ENCODE measurements around the gene ZNF616.
A peak's percentile ranks its signal among the peaks of the same experiment; 100 is the strongest.
"Not testable (repeated sequence)": the region's sequence is repeated elsewhere in the genome, so short reads cannot be mapped to it uniquely, and the experiment has no call there.

Gene ZNF616

GRCh38 chr19:52138278-52138982, 1.3 kb downstream of the ZNF616 start:
- no peaks in the 10 kb centered on the region for H3K27me3 Mint-ChIP-seq
- H3K27ac Mint-ChIP-seq: peak overlapping the region; percentile 69
- H3K9me3 Mint-ChIP-seq: no peaks in the 10 kb centered on the region
- peak overlapping the region; percentile 99 for H3K4me3 Mint-ChIP-seq
- H3K4me1 Mint-ChIP-seq: peaks cover 33% of the 10 kb centered on the region
- peaks cover 25% of the 10 kb centered on the region for H3K36me3 Mint-ChIP-seq

DNA sequence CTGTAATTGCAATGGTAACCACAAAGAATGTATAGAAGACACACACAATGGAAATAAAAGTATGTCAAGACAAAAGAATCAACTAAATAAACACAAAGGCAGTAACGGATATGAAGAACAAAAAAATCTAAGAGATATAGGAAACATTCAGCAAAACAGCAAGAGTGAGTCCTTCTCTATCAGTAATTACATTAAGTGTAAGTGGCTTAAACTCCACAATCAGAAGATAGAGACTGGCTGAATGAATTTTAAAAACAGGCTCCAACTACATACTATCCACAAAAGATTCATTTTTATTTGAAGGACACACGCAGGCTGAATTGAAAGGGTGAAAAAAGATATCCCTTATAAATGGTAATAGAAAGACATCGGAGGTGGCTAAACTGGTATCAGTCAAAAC, 19.5 kb downstream of the ZNF616 start:
- H3K4me3 Mint-ChIP-seq: no peak overlapping the region
- H3K36me3 Mint-ChIP-seq: peaks cover 83% of the 10 kb centered on the region

DNA sequence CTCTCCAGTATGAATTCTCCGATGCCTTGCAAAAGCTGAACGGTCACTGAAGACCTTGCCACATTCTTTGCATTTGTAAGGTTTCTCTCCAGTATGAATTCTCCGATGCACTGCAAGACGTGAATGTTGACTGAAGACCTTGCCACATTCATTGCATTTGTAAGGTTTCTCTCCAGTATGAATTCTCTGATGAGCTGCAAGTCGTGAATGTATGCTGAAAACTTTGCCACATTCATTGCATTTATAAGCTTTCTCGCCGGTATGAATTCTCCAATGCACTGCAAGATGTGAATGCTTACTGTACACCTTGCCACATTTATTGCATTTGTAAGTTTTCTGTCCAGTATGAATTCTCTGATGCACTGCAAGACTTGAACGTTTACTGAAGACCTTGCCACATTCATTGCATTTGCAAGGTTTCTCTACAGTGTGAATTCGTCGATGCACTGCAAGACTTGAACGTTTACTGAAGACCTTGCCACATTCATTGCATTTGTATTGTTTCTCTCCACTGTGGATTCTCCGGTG, 24.1 kb downstream of the ZNF616 start:
- Mint-ChIP-seq H3K4me1 (no peaks in the 10 kb centered on the region), H3K9me3 (peaks cover 42% of the 10 kb centered on the region), H3K4me3 (no peak overlapping the region), H3K27ac (no peak overlapping the region), H3K36me3 (peaks cover 72% of the 10 kb centered on the region), H3K27me3 (no peaks in the 10 kb centered on the region)

More for the DNA sequence above, 19.5 kb downstream of the ZNF616 start:
- peaks cover 32% of the 10 kb centered on the region for H3K9me3 Mint-ChIP-seq
- H3K27ac Mint-ChIP-seq: no peak overlapping the region
- H3K27me3 Mint-ChIP-seq: no peaks in the 10 kb centered on the region
- H3K4me1 Mint-ChIP-seq: no peaks in the 10 kb centered on the region

- Mint-ChIP-seq H3K36me3 (peaks cover 66% of the 10 kb centered on the region), H3K27me3 (no peaks in the 10 kb centered on the region), H3K4me1 (no peaks in the 10 kb centered on the region), H3K4me3 (no peak overlapping the region), H3K27ac (no peak overlapping the region), H3K9me3 (peaks cover 36% of the 10 kb centered on the region)
These were observed 25.0 kb downstream of the ZNF616 start for GRCh38 chr19:52114691-52115090.

GRCh38 chr19:52112624-52113023, 27.1 kb downstream of the ZNF616 start:
- Mint-ChIP-seq H3K27me3 (no peaks in the 10 kb centered on the region), H3K4me1 (no peaks in the 10 kb centered on the region), H3K36me3 (peaks cover 48% of the 10 kb centered on the region), H3K4me3 (no peak overlapping the region), H3K27ac (no peak overlapping the region), H3K9me3 (peaks cover 41% of the 10 kb centered on the region)

DNA sequence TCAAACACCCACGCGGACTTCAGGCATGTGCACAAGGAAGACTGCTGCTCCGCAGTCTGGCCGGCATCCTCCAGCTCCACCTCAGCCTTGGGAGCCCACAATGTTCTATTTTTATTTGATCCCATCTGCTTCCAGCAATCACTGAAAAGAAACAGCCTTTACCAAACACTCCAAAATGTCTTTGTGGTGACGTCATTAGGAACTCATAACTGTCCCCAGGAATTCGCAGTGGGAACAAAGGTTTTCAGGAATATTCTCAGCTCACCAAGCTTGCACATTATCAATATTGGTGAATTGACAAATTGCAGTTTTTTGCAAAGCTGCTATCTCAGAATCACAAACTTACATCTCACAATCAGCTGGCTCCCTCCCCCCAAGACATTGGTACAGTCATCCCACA, 29.0 kb downstream of the ZNF616 start:
- no peaks in the 10 kb centered on the region for H3K4me1 Mint-ChIP-seq
- H3K36me3 Mint-ChIP-seq: peaks cover 43% of the 10 kb centered on the region
- H3K27ac Mint-ChIP-seq: no peak overlapping the region
- H3K27me3 Mint-ChIP-seq: no peaks in the 10 kb centered on the region
- no peak overlapping the region for H3K4me3 Mint-ChIP-seq
- H3K9me3 Mint-ChIP-seq: peaks cover 39% of the 10 kb centered on the region

DNA sequence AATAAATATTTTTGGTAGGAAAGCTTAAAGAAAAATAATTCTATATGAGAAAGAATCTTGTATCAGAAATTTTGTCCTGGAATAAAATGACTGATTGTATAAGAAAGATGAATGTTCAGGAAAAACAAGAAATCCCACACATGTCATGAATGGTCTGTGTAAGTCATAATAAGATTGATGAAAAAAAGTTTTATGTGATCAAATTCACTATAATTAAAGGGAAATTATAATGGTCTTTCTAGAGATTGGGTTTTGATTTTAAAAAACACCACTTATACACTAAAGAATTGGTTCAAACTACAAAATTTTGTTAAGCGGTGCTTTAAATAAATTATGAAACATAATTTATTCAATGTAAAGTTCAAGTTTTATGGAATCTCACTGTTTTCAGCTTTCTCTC, 37.0 kb downstream of the ZNF616 start:
- H3K9me3 Mint-ChIP-seq: peaks cover 10% of the 10 kb centered on the region
- H3K27me3 Mint-ChIP-seq: no peaks in the 10 kb centered on the region

DNA sequence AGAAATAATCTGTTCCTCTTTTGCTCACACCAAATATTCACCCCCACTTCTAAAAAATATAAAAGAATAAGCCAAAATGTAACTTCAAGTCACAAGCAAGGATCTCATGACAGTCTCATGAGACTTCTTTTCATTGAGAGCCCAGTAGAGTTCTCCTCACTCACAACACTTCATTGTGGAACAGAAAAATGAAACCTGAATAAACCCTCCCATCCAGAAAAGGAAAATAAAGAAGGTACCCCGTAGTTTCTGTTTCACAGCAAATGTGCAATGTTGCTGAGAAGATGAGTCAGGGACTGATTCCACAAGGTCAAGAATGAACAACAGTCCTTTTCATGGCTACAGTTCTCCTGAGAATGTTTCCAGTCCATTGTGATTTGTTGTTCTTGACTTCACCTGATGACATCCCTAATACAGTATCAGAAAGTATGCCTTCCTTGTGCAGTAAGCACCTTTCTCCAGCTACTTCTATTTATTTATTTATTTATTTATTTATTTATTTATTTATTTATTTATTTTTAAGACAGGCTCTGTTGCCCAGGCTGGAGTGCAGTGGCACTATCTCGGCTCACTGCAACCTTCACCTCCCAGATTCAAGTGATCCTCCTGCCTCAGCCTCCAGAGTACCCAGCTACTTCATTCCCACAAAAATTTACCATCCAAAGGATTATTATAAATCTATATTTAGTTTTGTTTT, 37.7 kb downstream of the ZNF616 start:
- Mint-ChIP-seq H3K4me3 (no peak overlapping the region), H3K9me3 (peaks cover 4% of the 10 kb centered on the region), H3K36me3 (peaks cover 10% of the 10 kb centered on the region), H3K27ac (no peak overlapping the region), H3K4me1 (no peaks in the 10 kb centered on the region), H3K27me3 (no peaks in the 10 kb centered on the region)

More for the DNA sequence above, 37.0 kb downstream of the ZNF616 start:
- Mint-ChIP-seq H3K36me3 (peaks cover 14% of the 10 kb centered on the region), H3K4me3 (no peak overlapping the region), H3K27ac (no peak overlapping the region), H3K4me1 (no peaks in the 10 kb centered on the region)

DNA sequence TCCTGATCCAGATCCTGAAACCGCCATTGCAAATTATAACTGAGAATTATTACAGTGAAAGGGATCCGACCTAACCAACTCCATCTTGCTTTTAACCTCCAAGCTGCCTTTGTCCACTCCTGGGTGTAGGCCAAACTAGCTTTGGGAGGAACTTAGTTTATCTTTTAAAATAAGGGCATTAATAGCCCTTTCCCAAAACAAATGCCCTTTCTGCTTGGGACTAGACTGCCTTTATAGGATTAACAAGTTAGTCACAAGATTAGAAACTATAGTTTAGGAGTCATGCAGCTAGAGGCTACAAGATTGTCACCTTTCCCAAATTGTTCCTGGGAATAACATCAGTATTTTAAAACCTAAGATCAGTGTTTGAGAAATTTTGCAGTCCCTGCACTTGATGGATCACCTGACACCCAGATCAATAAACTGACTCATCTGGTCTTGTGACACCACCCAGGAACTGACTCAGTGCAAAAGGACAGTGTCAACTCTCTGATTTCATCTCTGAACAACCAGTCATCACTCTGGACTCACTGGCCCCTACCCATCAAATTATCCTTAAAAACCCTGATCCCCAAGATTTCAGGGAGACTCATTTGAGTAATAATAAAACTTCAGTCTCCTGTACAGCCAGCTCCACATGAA, 40.1 kb downstream of the ZNF616 start:
- no peak overlapping the region for H3K4me3 Mint-ChIP-seq
- no peaks in the 10 kb centered on the region for H3K27me3 Mint-ChIP-seq
- H3K27ac Mint-ChIP-seq: no peak overlapping the region
- H3K36me3 Mint-ChIP-seq: peaks cover 14% of the 10 kb centered on the region
- H3K9me3 Mint-ChIP-seq: peaks cover 7% of the 10 kb centered on the region
- H3K4me1 Mint-ChIP-seq: peaks cover 8% of the 10 kb centered on the region

- H3K4me3 Mint-ChIP-seq: peak overlapping the region; percentile 95
- H3K27ac Mint-ChIP-seq, H3K27me3 Mint-ChIP-seq: not testable (repeated sequence)
- H3K4me1 Mint-ChIP-seq: peaks cover 34% of the 10 kb centered on the region
- H3K9me3 Mint-ChIP-seq: peaks cover 21% of the 10 kb centered on the region
- H3K36me3 Mint-ChIP-seq: peaks cover 40% of the 10 kb centered on the region
These were observed 43.3 kb downstream of the ZNF616 start for GRCh38 chr19:52096416-52096815.

DNA sequence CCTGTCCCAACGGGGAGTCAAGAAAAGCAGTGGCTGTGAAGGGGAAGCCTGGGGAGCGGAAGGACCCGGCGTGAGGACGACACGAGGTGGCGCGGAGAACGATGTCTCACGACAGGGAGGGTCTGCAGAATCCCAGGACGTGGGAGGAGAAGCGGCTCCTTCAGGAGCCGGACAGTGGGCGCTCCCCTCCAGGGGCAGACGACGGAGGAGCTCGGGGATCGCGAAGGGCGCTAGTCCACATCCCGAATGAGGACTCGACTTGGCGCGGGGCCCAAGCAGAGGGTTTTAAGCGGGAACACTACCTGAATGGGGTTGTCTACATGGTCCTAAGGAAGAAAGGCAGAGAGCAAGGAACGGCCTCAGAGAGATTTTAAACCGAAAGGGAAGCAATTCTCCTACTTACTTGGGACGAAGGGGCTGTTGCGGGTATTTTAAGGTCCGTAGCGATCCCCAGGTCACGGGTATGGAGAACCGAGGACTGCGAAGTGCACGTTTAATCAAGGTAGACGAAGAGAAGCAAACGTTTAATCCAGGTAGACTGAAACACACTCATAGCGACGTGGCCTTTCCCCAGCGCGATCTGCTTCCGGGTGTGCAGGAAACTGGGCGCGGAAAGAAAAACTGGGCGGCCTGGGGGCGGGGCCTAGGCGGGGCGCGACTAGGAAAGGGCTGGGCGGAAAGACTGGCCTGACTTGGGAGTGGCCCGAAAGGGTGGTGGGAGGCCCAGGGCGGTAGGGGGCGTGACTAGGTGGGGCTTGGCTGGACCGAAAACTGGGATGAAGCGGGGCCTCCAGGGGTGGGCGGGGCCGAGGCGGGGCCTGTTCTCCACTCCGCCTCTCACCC, 44.3 kb downstream of the ZNF616 start, which contains the start of gene ZNF841:
ZNF841 (minus strand) TSS at position 594 of the 843 bp plus-strand sequence. CDS start 10,964 bp downstream, outside the sequence.
- Mint-ChIP-seq H3K9me3 (peaks cover 23% of the 10 kb centered on the region), H3K4me3 (peak within 1 kb of the TSS; percentile 95), H3K27me3 (no peaks in the 10 kb centered on the region), H3K4me1 (peaks cover 41% of the 10 kb centered on the region), H3K36me3 (peaks cover 48% of the 10 kb centered on the region), H3K27ac (peak within 1 kb of the TSS; percentile 94)

DNA sequence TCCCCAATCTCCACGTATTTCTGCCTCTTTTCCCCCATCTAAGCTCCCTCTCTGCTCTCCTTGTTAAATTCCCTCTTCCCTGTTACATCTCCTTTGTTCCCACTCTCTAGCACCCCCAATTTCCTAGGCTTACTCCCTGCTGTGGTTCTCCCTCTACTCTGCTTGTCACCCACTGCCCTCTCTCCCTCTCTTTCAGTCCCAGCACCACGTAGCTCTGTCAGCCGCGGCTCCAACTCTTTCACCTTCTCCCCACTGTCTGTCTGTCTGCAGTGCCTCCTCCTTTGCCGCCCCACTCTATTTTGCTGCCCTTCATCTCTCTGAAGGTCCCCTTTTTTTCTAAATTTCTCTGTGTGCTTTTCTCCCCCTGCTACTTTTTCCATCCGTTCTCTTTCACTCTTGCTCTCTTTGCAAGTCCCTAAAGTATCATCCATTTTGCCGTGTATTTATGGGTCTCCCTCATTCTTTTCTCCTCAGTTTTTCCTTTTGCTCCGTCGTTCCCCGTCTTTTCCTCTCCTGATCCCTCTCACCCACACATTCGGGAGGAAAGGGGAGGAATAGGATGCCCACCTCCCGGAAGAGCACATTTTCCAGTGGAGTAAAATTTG, 45.1 kb downstream of the ZNF616 start:
- Mint-ChIP-seq H3K4me3 (peak overlapping the region; percentile 95), H3K4me1 (peaks cover 48% of the 10 kb centered on the region), H3K9me3 (peaks cover 29% of the 10 kb centered on the region), H3K27ac (peak overlapping the region; percentile 94), H3K36me3 (peaks cover 56% of the 10 kb centered on the region), H3K27me3 (no peaks in the 10 kb centered on the region)

DNA sequence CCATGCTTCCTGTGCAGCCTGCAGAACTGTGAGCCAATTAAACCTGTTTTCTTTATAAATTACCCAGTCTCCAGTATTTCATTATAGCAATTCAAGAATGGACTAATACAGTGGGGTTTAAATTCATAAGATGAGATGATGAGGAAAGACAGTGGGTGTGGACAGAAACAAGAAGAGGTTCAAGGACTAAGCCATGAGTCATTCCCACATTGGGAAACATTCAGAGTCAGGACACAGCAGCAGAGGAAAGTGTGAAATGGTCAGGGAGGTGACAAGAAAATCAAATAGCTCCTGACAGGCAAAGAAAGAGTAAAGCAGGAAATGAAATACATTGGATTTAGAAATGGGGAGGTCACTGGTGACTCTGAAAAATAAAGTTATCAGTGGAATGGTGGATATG, 53.3 kb downstream of the ZNF616 start:
- Mint-ChIP-seq H3K4me3 (no peak overlapping the region), H3K36me3 (peaks cover 86% of the 10 kb centered on the region), H3K4me1 (peaks cover 14% of the 10 kb centered on the region), H3K27me3 (no peaks in the 10 kb centered on the region), H3K9me3 (peaks cover 33% of the 10 kb centered on the region), H3K27ac (no peak overlapping the region)

- no peak overlapping the region for H3K27ac Mint-ChIP-seq
- H3K9me3 Mint-ChIP-seq: peaks cover 50% of the 10 kb centered on the region
- peaks cover 5% of the 10 kb centered on the region for H3K4me1 Mint-ChIP-seq
- H3K4me3 Mint-ChIP-seq: peak overlapping the region; percentile 49
- H3K27me3 Mint-ChIP-seq: no peaks in the 10 kb centered on the region
- H3K36me3 Mint-ChIP-seq: peaks cover 86% of the 10 kb centered on the region
These were observed 69.2 kb downstream of the ZNF616 start for GRCh38 chr19:52070496-52070895.

DNA sequence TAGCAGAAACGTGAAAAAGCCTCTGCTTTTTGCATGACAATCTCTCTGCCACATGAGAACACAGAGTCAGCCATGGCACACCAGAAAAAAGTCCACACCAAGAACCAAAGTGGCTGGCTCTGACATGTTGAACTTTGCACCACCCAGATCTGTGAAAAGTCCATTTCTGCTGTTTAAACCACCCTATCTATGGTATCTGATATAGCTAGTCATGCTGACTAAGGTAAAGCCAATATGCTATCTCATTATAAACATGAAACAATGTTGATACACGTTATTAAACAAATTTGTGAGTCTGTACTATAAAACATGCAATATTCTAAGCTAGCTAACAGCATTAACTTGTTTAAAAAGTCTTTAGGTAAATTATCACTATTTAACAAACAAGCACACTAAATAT, 70.1 kb downstream of the ZNF616 start:
- Mint-ChIP-seq H3K4me1 (peaks cover 5% of the 10 kb centered on the region), H3K36me3 (peaks cover 84% of the 10 kb centered on the region), H3K27ac (no peak overlapping the region), H3K27me3 (no peaks in the 10 kb centered on the region), H3K4me3 (no peak overlapping the region), H3K9me3 (peaks cover 47% of the 10 kb centered on the region)

Measured in activated naive CD4-positive, alpha-beta T cell treated with anti-CD3 and anti-CD28 coated beads, Interleukin-2, amount 50 U/mL, for 24 hours (primary cell).